K562 (cell line): ENCODE results near the gene ITPR2.

ENCODE experiments used
- HCFC1 ChIP-seq: IDR thresholded peaks from 2 replicates; pipeline ENCODE4 v1.6.1; 2012; ENCODE audit warnings: low read depth, low read length, improper control_type of control experiment
- ZNF707 ChIP-seq: fragments of 250-450 bp; sonication (Bioruptor Pico); conservative IDR thresholded peaks from 2 replicates; pipeline ENCODE4 v1.8.0; 2022; ENCODE audit warnings: inconsistent platforms, mild to moderate bottlenecking, moderate library complexity
- TF ChIP-seq, protein P1 (sequence below), 2 experiments: fragments of 150-350 bp in 1 of 2; IDR thresholded peaks; 2 replicates each; pipeline ENCODE4 v1.6.1; 2012 to 2016; ENCODE audit warnings: low read depth in 2 of 2, low read length in 2 of 2, mild to moderate bottlenecking in 1 of 2, moderate library complexity in 1 of 2

DNA sequence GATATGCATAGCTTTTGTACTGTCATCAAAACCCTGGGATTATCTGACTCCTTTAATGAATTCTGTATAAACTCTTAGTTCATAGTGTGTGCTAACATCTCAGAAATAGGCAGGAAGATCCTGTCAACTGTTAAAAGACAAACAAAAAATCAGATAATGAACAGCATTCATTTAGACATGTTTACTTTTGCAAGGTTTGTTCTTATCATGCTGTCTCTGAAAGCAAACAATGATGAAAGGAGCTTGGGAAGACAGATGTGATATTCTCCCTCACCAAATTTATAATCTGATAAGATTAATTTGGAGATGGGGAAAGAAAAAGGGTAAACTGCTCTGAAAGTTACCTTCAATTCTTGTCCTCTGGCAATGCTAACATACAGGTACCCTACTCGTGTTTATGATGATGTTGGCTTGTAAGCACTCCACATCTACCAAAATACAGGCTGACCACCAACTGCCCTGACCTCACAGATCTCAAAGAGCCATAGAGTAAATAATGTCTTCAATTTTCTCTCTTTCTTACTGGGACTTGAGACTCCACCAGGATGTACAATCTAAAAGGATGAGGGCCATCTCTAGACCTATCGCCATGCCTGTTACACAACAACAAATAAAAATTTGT, 403.8 kb downstream of the ITPR2 start:
- TF ChIP-seq, protein P1, sequence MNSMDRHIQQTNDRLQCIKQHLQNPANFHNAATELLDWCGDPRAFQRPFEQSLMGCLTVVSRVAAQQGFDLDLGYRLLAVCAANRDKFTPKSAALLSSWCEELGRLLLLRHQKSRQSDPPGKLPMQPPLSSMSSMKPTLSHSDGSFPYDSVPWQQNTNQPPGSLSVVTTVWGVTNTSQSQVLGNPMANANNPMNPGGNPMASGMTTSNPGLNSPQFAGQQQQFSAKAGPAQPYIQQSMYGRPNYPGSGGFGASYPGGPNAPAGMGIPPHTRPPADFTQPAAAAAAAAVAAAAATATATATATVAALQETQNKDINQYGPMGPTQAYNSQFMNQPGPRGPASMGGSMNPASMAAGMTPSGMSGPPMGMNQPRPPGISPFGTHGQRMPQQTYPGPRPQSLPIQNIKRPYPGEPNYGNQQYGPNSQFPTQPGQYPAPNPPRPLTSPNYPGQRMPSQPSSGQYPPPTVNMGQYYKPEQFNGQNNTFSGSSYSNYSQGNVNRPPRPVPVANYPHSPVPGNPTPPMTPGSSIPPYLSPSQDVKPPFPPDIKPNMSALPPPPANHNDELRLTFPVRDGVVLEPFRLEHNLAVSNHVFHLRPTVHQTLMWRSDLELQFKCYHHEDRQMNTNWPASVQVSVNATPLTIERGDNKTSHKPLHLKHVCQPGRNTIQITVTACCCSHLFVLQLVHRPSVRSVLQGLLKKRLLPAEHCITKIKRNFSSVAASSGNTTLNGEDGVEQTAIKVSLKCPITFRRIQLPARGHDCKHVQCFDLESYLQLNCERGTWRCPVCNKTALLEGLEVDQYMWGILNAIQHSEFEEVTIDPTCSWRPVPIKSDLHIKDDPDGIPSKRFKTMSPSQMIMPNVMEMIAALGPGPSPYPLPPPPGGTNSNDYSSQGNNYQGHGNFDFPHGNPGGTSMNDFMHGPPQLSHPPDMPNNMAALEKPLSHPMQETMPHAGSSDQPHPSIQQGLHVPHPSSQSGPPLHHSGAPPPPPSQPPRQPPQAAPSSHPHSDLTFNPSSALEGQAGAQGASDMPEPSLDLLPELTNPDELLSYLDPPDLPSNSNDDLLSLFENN (IDR thresholded peaks at IDR 0.05; ENCODE audit: low read depth in 2 of 2, low read length in 2 of 2) = no peak
- TF ChIP-seq HCFC1 = no peak
- TF ChIP-seq ZNF707 (CRISPR knock-in tag) = no peak
